Activated CD4-positive, CD25-positive, alpha-beta regulatory T cell treated with anti-CD3 and anti-CD28 coated beads, Interleukin-2, amount 50 U/mL, for 72 hours (primary cell): ENCODE results near the gene LAMA3.

ENCODE experiments used
- DNase-seq: peaks from one replicate; pipeline ENCODE4 v3.0.0; 2021

Gene LAMA3

GRCh38 chr18:23793985-23794867 is 105.0 kb downstream of the LAMA3 start:
- no peak for DNase-seq

GRCh38 chr18:23798249-23798648 is 109.0 kb downstream of the LAMA3 start:
- no peak for DNase-seq

DNA sequence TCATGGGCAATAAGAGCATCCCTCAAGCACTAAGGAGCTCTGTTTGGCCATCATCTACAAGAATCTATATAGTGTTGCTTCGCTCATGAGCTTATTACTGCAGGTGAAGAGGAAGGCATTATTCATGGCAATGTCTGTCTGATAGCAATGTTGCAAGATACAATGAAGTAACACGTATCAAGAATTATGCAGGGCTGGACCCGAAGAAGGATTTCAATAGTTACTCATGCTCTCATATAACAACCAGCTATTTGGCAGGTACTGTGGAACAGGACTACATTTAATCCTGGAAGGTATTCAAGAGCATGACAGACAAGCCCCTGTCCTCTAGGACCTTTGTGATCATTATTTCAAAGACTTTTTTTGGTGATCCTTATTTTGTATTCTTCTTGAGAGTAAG is 109.6 kb downstream of the LAMA3 start:
- no peak for DNase-seq

- DNase-seq: no peak
Measured at GRCh38 chr18:23799540-23799939, 110.3 kb downstream of the LAMA3 start.

- DNase-seq: no peak
Measured at GRCh38 chr18:23800902-23801301, 111.6 kb downstream of the LAMA3 start.

GRCh38 chr18:23802817-23803216 is 113.6 kb downstream of the LAMA3 start:
- DNase-seq: no peak

DNA sequence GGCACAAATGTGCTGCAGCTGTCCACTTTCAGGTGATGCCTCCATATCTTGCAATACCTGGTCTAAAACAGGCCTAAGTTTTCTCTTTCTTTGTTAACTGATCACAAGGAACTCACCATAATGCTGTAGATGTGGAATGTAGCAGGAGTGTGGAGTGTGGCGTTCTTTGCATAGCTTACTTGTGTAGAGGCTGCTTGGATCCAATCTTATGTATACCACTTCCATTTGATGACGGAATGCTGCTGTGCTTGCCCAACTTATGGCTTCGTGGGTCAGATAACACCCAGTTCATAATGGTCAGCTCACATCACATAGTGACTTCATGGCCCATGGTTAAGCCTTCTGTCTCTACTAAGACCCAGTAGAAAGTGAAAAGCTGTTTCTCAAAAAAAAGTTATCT is 114.5 kb downstream of the LAMA3 start:
- no peak for DNase-seq

- DNase-seq: no peak
Measured at GRCh38 chr18:23805898-23806297, 116.6 kb downstream of the LAMA3 start.

- no peak for DNase-seq
Measured at GRCh38 chr18:23809415-23809814, 120.2 kb downstream of the LAMA3 start.

DNA sequence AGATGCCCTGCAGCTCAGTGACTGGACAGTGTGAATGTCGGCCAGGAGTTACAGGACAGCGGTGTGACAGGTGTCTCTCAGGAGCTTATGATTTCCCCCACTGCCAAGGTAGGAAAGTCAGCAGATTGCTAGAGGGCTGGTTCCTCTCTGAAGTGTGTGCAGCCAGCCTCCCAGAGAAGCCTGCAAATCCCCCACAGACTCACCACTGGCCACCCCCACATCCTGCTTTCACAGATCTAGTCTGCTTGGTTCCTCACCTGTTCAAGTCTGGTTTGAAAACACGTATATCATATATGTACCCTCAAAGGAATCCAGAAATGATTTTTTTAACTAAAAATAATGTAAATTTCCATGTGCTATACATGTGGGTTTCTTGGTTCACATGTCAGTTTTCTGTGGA is 121.1 kb downstream of the LAMA3 start:
- no peak for DNase-seq

GRCh38 chr18:23811176-23811575 is 121.9 kb downstream of the LAMA3 start:
- DNase-seq: no peak

DNA sequence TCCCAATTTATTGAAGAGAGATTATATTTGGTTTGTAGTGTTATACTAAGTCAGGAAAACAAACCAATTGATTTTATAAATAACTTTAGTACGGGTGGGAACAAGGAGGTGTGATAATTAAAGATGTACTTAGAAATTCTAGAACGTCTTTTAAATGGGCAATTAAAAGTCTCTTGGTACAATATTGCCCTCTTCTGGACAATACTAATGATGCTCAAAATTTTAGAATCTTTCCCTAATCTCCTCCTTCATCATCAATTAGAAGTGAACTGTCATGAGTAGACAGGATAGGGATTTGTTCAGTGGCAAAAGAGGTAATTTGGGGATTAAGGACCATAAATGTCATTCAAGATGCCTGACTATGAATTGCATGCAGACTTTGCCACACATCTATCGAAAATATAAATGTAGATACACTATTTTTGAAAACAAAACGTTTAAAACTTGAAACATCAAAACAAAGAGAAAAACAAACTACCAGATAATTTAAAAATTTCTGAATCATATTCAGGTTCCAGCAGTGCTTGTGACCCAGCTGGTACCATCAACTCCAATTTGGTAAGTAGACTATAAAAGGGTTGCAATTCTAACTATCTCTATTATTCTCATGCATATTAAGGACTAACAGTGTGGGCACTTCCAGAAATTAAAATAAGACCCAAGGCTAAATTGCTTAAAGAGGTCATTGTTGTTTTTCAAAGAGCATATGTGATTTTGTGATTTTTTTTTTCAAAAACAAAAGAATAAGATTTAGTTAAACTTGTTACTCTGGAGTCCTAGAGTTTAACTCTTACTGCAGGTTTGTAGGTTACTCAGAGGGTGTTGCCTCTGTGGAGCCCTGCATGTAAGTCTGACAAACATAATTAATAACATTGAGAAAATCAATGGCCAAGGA is 123.5 kb downstream of the LAMA3 start:
- DNase-seq: no peak

DNA sequence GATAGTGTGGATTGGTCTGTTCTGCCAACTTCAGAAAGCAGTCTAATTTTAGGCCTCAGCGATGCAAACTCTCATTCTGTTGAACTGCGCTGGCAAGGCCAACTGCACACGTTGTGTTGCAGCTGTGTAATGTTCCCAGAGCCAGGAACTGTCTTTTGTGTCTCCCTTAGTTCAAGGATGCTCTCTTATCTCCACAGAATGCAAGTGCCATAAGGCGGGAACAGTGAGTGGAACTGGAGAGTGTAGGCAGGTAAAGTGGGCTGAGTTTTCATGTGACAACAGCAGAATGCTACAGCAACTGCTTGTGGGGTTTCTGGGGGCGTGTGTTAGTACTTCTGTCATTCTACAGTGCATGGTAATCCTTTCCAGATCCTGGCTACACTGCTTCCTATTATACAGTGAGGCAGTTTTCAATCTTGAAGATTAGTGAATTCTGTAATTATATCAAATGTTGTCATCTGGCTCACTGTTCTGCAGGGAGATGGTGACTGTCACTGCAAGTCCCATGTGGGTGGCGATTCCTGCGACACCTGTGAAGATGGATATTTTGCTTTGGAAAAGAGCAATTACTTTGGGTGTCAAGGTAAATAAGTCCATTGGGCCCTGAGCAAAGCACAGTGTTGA is 125.8 kb downstream of the LAMA3 start:
- no peak for DNase-seq

- no peak for DNase-seq
Measured at GRCh38 chr18:23816021-23816420, 126.8 kb downstream of the LAMA3 start.

- no peak for DNase-seq
Measured at GRCh38 chr18:23816740-23817139, 127.5 kb downstream of the LAMA3 start.

- no peak for DNase-seq
Measured at GRCh38 chr18:23819001-23819400, 129.7 kb downstream of the LAMA3 start.

GRCh38 chr18:23822590-23823385 is 133.5 kb downstream of the LAMA3 start:
- no peak for DNase-seq

DNA sequence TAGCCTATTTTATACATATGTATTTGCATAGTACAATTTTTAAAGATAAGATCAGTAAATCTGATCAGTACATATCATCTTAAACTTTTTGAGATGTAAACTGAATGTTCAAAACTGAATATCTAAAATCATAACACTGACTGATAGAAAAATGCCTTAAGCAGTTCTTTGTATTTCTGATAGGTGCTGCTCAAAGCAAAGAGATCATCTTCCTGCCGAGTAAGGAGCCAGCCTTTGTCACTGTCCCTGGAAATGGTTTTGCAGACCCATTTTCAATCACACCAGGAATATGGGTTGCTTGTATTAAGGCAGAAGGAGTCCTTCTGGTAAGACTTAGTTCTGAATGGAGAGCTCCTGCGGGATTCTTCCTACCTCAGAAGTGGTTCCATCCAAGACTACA is 135.0 kb downstream of the LAMA3 start:
- no peak for DNase-seq

- no peak for DNase-seq
Measured at GRCh38 chr18:23824669-23825068, 135.4 kb downstream of the LAMA3 start.

- no peak for DNase-seq
Measured at GRCh38 chr18:23825496-23825895, 136.2 kb downstream of the LAMA3 start.

DNA sequence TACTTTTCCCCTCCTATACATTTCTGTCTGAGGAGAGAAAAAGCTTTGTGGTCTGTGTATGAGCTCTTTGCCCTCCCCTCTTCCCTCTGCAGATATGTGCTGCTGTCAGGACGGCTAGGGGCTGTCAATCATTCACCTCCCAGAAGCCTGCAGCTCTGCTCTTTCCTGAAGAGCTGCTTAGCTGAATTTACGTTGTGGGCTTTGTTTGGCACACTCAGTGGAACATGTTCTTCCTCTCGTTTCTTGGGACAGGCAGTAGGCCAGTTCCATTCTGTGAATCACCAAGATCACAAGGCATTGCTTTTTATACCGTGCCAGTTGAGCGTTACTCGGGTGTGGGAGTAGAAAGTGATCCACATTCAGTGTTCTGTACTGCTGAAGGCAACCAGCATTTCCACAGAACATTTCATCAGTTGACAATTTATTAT is 136.7 kb downstream of the LAMA3 start:
- no peak for DNase-seq

DNA sequence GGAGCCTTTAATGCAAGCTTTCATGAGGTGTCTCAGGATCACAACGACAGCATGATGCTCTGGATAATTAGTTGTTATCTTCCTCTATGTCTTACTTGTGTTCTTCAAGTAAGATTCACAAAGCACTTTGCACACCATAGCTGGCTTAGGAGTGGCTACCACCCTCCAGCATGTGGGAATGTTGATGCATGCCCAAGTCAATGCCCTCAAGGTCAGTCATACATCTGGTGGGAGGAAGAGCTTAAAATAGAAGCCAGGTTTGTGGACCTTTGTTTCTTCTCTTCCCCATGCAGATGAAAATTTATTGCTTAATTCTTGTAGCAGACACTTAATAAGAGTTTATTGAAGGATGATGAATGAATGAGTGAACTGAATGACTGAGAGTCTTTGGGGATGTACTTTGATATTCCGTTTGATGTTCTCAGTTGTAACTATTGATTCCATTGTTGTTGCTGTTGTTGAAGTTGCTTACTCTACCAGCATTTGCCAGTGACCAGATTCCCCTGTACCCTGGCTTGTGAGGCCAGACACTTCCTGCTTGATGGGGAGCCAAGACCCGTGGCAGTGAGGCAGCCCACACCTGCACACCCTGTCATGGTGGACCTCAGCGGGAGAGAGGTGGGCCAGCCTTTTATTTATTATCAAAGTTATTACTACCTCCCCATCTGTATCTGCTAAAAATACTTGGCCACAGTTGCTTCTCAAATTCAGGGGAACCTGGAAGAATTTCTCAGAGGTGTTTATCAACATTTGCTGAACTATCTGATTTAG is 137.8 kb downstream of the LAMA3 start:
- no peak for DNase-seq
